ENCODE measurements around the gene EDDM13.
"Not testable (repeated sequence)": the region's sequence is repeated elsewhere in the genome, so short reads cannot be mapped to it uniquely, and the experiment has no call there.

The EDDM13 gene

DNA sequence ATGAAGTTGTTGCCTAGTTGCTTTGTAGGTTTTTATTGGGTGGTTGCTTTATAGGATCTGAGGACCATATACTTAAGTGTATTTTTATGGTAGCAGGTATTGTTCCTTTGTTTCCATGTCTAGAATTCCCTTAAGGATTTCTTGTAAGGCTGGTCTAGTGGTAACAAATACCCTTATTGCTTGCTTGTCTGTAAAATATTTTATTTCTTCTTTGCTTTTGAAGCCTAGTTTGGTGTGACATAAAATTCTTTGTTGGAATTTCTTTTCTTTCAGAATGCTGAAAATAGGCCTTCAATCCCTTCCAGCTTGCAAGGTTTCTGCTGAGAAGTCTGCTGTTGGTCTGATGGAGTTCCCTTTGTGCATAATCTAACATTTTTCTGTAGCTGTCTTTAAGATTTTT, 60.1 kb downstream of the EDDM13 start:
- no peak for DNase-seq (ENCODE audit: low read depth in 1 of 2, low spot score in 1 of 2)
- TF ChIP-seq POLR2AphosphoS5 (IDR thresholded peaks at IDR 0.05; ENCODE audit: low read depth), result no peak
- TF ChIP-seq SPI1 (IDR thresholded peaks at IDR 0.05; ENCODE audit: borderline replicate concordance, low read depth), result no peak
- TF ChIP-seq, protein P1, sequence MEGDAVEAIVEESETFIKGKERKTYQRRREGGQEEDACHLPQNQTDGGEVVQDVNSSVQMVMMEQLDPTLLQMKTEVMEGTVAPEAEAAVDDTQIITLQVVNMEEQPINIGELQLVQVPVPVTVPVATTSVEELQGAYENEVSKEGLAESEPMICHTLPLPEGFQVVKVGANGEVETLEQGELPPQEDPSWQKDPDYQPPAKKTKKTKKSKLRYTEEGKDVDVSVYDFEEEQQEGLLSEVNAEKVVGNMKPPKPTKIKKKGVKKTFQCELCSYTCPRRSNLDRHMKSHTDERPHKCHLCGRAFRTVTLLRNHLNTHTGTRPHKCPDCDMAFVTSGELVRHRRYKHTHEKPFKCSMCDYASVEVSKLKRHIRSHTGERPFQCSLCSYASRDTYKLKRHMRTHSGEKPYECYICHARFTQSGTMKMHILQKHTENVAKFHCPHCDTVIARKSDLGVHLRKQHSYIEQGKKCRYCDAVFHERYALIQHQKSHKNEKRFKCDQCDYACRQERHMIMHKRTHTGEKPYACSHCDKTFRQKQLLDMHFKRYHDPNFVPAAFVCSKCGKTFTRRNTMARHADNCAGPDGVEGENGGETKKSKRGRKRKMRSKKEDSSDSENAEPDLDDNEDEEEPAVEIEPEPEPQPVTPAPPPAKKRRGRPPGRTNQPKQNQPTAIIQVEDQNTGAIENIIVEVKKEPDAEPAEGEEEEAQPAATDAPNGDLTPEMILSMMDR (IDR thresholded peaks at IDR 0.05; ENCODE audit: insufficient read depth, low read length), result no peak
- TF ChIP-seq, protein P2, sequence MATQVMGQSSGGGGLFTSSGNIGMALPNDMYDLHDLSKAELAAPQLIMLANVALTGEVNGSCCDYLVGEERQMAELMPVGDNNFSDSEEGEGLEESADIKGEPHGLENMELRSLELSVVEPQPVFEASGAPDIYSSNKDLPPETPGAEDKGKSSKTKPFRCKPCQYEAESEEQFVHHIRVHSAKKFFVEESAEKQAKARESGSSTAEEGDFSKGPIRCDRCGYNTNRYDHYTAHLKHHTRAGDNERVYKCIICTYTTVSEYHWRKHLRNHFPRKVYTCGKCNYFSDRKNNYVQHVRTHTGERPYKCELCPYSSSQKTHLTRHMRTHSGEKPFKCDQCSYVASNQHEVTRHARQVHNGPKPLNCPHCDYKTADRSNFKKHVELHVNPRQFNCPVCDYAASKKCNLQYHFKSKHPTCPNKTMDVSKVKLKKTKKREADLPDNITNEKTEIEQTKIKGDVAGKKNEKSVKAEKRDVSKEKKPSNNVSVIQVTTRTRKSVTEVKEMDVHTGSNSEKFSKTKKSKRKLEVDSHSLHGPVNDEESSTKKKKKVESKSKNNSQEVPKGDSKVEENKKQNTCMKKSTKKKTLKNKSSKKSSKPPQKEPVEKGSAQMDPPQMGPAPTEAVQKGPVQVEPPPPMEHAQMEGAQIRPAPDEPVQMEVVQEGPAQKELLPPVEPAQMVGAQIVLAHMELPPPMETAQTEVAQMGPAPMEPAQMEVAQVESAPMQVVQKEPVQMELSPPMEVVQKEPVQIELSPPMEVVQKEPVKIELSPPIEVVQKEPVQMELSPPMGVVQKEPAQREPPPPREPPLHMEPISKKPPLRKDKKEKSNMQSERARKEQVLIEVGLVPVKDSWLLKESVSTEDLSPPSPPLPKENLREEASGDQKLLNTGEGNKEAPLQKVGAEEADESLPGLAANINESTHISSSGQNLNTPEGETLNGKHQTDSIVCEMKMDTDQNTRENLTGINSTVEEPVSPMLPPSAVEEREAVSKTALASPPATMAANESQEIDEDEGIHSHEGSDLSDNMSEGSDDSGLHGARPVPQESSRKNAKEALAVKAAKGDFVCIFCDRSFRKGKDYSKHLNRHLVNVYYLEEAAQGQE (IDR thresholded peaks at IDR 0.05; ENCODE audit: insufficient replicate concordance, low read depth), result no peak
- no peak for TF ChIP-seq GABPA (IDR thresholded peaks at IDR 0.05; ENCODE audit: low read depth)
- Histone ChIP-seq H3K27ac (replicated peaks) (no peak overlapping the region), H3K27me3 (ENCODE audit: insufficient read depth, poor library complexity, severe bottlenecking) (no peaks in the 10 kb centered on the region), H3K4me3 (replicated peaks; ENCODE audit: insufficient read depth, low read length) (no peak overlapping the region)

DNA sequence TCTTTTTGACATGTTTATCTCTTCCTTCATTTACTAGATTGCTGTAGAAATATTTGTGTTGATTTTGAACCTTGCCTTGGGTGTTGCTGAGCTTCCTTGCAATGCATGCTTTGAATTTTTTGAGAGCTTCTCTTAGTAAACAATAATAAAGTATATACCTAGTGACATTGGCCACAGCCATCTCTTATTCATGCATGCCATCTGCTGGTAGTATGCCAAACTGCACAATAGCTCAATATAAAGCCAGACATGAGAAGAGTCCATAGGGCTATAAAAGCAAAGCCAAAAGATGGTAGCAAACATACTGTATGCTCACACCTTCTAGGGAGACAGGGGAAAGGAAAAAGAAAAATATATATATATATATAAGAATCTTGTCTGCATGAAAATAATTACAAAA, 61.0 kb downstream of the EDDM13 start:
- DNase-seq (ENCODE audit: low read depth in 1 of 2, low spot score in 1 of 2), result peak; percentile 52 to 72
- Histone ChIP-seq H3K4me3 (replicated peaks; ENCODE audit: insufficient read depth, low read length) (no peak overlapping the region), H3K27me3 (ENCODE audit: insufficient read depth, poor library complexity, severe bottlenecking) (no peaks in the 10 kb centered on the region), H3K27ac (replicated peaks) (no peak overlapping the region)
- TF ChIP-seq, protein P1 (IDR thresholded peaks at IDR 0.05; ENCODE audit: insufficient read depth, low read length), result peak; percentile 60
- TF ChIP-seq POLR2AphosphoS5 (IDR thresholded peaks at IDR 0.05; ENCODE audit: low read depth) (no peak), GABPA (IDR thresholded peaks at IDR 0.05; ENCODE audit: low read depth) (no peak)

DNA sequence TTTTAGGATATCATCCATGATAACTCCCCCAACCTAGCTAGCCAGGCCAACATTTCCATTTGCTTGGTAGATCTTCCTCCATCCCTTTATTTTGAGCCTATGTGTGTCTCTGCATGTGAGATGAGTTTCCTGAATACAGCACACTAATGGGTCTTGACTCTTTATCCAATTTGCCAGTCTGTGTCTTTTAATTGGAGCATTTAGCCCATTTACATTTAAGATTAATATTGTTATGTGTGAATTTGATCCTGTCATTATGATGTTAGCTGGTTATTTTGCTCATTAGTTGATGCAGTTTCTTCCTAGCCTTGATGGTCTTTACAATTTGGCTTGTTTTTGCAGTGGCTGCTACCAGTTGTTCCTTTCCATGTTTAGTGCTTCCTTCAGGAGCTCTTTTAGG, 62.8 kb downstream of the EDDM13 start:
- not testable (repeated sequence) for DNase-seq (ENCODE audit: low read depth in 1 of 2, low spot score in 1 of 2); H3K4me3 ChIP-seq (replicated peaks; ENCODE audit: insufficient read depth, low read length); H3K27ac ChIP-seq (replicated peaks); H3K27me3 ChIP-seq (ENCODE audit: insufficient read depth, poor library complexity, severe bottlenecking)

DNA sequence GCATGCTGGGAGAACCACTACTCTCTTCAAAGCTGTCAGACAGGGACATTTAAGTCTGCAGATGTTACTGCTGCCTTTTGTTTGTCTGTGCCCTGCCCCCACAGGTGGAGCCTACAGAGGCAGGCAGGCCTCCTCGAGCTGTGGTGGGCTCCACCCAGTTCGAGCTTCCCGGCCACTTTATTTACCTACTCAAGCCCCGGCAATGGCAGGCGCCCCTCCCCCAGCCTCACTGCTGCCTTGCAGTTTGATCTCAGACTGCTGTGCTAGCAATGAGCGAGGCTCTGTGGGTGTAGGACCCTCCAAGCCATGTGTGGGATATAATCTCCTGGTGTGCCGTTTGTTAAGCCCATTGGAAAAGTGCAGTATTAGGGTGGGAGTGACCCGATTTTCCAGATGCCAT, 64.5 kb downstream of the EDDM13 start:
- H3K27me3 ChIP-seq (ENCODE audit: insufficient read depth, poor library complexity, severe bottlenecking); H3K4me3 ChIP-seq (replicated peaks; ENCODE audit: insufficient read depth, low read length); DNase-seq (ENCODE audit: low read depth in 1 of 2, low spot score in 1 of 2); H3K27ac ChIP-seq (replicated peaks): not testable (repeated sequence)

DNA sequence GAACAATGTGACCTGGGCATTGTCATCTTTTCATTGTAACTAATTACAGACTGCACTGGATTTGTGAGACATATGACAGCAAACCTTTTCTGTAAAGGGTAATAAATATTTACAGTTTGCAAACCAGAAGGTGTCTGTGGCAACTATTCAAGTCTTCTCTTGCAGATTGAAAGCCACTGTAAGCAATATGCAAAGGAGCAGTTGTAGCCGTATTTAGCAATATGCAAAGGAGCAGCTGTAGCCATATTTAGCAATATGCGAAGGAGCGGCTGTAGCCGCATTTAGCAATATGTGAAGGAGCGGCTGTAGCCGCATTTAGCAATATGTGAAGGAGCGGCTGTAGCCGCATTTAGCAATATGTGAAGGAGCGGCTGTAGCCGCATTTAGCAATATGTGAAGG, 66.5 kb downstream of the EDDM13 start:
- DNase-seq (ENCODE audit: low read depth in 1 of 2, low spot score in 1 of 2); H3K27me3 ChIP-seq (ENCODE audit: insufficient read depth, poor library complexity, severe bottlenecking); H3K4me3 ChIP-seq (replicated peaks; ENCODE audit: insufficient read depth, low read length); H3K27ac ChIP-seq (replicated peaks): not testable (repeated sequence)

DNA sequence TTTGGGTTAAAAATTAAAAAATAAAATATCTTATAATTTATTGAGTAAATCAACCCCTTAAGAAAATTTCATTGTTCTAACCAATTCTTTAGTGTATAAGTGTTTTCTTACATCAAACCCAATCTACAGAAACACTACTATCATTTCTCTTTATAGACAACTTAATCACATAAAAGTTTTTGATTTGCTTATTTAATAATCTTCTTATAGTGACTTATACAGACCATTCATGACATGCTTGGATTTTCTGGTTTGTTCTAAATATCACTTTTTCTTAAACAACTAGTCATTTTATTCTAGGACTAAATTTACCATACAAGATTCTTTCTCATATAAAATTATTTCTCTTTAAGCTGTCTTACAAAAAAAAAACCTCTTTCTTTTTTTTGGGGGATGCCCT, 69.4 kb downstream of the EDDM13 start:
- no peak for DNase-seq (ENCODE audit: low read depth in 1 of 2, low spot score in 1 of 2)
- Histone ChIP-seq H3K27me3 (ENCODE audit: insufficient read depth, poor library complexity, severe bottlenecking) (no peaks in the 10 kb centered on the region), H3K27ac (replicated peaks) (no peak overlapping the region), H3K4me3 (replicated peaks; ENCODE audit: insufficient read depth, low read length) (no peak overlapping the region)
- TF ChIP-seq, protein P2 (IDR thresholded peaks at IDR 0.05; ENCODE audit: insufficient replicate concordance, low read depth), result no peak
- TF ChIP-seq SPI1 (IDR thresholded peaks at IDR 0.05; ENCODE audit: borderline replicate concordance, low read depth) (no peak), GABPA (IDR thresholded peaks at IDR 0.05; ENCODE audit: low read depth) (no peak), POLR2AphosphoS5 (IDR thresholded peaks at IDR 0.05; ENCODE audit: low read depth) (no peak)
- TF ChIP-seq, protein P1 (IDR thresholded peaks at IDR 0.05; ENCODE audit: insufficient read depth, low read length), result no peak

Measured in HL-60 (cell line).